Prostate gland (tissue), 2 donors: ENCODE data around the gene KLF9.

Experiments
- POLR2A ChIP-seq: fragments of 450-650 bp; IDR thresholded peaks from one replicate; pipeline ENCODE4 v1.6.1; 2016; ENCODE audit warnings: antibody characterized with exemption, mild to moderate bottlenecking
- TF ChIP-seq, protein P1 (sequence below), 4 experiments: fragments of 200-600 bp in 2 of 4; fragments of 450-650 bp in 2 of 4; sonication (generic) in 2 of 4; IDR thresholded peaks; 1 replicate in 3 of 4; 2 replicates in 1 of 4; pipeline ENCODE4 v1.5.1; 2016 to 2019; ENCODE audit warnings: antibody characterized with exemption in 4 of 4, mild to moderate bottlenecking in 2 of 4, moderate library complexity in 2 of 4

DNA sequence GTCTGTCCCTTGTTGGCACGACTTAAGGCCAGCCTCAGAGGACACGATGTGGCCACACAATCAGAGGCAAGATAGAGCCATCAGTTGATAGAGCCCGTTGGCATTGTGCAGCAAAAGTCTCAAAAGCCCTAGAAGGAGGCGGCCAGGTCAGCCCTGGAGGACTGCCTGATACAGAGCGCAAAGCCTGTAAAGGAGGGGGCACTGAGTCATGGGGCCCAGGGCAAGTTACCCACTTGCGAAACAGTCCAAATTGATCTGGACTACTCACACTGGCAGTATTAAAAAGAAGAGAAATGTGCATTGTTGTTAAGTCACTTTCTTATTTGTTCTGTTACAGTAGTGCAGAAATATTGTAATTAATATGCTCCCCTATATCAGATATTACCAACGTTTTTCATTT lies 51.5 kb downstream of the KLF9 start:
- TF ChIP-seq, protein P1, sequence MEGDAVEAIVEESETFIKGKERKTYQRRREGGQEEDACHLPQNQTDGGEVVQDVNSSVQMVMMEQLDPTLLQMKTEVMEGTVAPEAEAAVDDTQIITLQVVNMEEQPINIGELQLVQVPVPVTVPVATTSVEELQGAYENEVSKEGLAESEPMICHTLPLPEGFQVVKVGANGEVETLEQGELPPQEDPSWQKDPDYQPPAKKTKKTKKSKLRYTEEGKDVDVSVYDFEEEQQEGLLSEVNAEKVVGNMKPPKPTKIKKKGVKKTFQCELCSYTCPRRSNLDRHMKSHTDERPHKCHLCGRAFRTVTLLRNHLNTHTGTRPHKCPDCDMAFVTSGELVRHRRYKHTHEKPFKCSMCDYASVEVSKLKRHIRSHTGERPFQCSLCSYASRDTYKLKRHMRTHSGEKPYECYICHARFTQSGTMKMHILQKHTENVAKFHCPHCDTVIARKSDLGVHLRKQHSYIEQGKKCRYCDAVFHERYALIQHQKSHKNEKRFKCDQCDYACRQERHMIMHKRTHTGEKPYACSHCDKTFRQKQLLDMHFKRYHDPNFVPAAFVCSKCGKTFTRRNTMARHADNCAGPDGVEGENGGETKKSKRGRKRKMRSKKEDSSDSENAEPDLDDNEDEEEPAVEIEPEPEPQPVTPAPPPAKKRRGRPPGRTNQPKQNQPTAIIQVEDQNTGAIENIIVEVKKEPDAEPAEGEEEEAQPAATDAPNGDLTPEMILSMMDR (IDR thresholded peaks at IDR 0.05) = no peak
- no peak for TF ChIP-seq POLR2A
